NT2/D1 (cell line): ENCODE results near the gene NRXN3.

Source experiments
- SUZ12 ChIP-seq: IDR thresholded peaks from 2 replicates; pipeline ENCODE4 v1.6.1; 2011; ENCODE audit not compliant: insufficient read length, insufficient read depth; ENCODE audit errors: extremely low read depth
- YY1 ChIP-seq: IDR thresholded peaks from 2 replicates; pipeline ENCODE4 v1.6.1; 2011; ENCODE audit not compliant: insufficient read length, insufficient read depth

GRCh38 chr14:79552778-79553177, 1382.6 kb downstream of the NRXN3 start:
- TF ChIP-seq YY1: no peak
- no peak for TF ChIP-seq SUZ12
